Measurements from ENCODE around the gene GPM6B.
"Not testable (repeated sequence)": the region's sequence is repeated elsewhere in the genome, so short reads cannot be mapped to it uniquely, and the experiment has no call there.

Gene GPM6B

GRCh38 chrX:13726583-13726982 lies 90.3 kb downstream of the GPM6B start:
- not testable (repeated sequence) for DNase-seq (ENCODE audit: low spot score)

GRCh38 chrX:13724878-13725277 lies 92.0 kb downstream of the GPM6B start:
- not testable (repeated sequence) for DNase-seq (ENCODE audit: low spot score)

DNA sequence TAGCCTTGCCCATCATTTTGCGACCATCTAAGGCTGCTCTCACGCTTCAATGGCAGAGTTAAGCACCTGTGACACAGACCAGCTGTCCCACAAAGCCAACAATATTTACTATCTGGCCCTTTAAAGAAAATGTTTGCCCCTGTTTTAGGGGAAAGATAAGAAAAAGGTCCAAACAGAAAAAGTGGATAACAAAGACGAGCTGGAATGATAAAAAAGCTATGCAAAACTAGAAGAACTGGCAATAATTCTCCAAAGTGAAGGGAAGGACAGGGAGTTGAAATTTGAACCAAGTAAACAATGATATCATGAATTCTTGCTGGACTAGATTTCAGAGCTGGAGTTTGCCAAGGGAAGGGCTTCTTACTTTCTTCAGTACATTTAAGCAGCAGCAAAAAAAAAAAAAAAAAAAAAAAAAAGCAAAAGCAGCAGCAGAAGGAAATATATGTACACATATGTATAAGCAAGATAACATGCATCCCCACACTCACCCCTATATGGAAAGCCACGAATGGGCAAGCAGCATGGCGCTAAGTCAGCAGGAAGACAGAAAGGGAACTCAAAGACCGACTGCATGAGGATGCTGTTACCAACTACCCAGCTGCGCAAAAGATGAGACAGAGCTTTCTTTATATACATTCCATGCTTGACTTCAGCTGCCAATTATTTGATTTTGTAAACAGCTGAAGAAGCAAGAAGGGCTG lies 94.9 kb downstream of the GPM6B start:
- DNase-seq (ENCODE audit: low spot score), result peak; percentile 39

- DNase-seq (ENCODE audit: low spot score), result no peak
Measured at GRCh38 chrX:13721371-13721770, 95.5 kb downstream of the GPM6B start.
